HG02678 (cell line): ENCODE results near the gene OR5C1.
"Not testable (repeated sequence)": the region's sequence is repeated elsewhere in the genome, so short reads cannot be mapped to it uniquely, and the experiment has no call there.

Experiments used
- ATAC-seq: cut with Tn5 transposase; IDR thresholded peaks from one replicate; pipeline ENCODE4 v1.9.1; 2021; ENCODE audit warnings: mild to moderate bottlenecking, moderate library complexity; ENCODE audit not compliant: unreplicated experiment

Gene OR5C1

DNA sequence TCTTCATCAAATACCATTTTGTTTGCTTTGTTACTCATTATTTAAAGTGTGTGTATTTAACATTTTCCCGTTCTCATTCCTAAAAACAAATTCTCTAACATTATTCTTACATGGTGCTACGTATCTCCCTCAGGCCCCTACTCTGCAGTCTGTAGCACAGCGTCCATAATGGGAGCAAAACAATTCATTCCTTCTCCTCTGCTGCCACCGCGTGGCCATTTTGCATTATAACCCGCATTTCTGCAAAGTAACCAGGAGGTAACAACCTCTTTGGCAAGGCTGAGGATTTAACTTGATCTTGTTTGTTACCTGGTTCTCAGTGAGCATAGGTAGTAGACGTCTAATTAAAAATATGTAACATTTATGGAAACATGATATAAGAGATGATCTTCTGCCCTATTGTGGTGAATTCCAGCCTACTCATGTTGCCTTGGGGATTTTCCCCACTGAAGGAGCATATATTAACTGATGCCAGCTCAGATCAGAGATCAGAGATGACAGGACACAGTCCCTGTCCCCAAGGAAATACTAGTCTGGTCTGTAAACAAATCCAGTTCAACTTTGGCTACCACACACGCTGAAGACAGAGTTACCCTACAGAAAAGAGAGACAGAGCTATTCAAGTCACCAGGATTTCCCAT is 21.7 kb downstream of the OR5C1 start:
- ATAC-seq = peak; percentile 75

- no peak for ATAC-seq
Measured at GRCh38 chr9:122812736-122813135, 24.0 kb downstream of the OR5C1 start.

- no peak for ATAC-seq
Measured at GRCh38 chr9:122814545-122814944, 25.8 kb downstream of the OR5C1 start.

DNA sequence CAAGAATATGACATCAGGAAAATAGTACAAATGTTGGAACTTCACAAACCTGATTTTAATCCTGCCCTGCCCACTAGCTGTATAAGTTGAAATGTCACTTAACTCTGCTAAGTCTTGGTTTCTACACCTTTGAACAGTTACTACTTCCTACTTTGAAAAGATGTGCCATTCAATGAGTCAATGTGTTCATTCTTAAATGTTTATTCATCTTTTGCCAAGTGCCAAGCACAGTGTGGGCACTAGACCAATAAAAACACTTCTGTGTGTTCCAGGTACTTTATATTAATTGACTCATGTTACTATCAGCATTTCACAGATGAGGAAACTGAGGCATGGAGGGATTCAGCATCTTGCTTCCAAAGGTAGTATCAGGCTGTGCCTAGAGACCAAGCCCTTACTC is 26.8 kb downstream of the OR5C1 start:
- no peak for ATAC-seq

GRCh38 chr9:122816163-122816867 is 27.6 kb downstream of the OR5C1 start:
- peak; percentile 71 for ATAC-seq

- ATAC-seq = no peak
Measured at GRCh38 chr9:122819326-122819725, 30.6 kb downstream of the OR5C1 start.

DNA sequence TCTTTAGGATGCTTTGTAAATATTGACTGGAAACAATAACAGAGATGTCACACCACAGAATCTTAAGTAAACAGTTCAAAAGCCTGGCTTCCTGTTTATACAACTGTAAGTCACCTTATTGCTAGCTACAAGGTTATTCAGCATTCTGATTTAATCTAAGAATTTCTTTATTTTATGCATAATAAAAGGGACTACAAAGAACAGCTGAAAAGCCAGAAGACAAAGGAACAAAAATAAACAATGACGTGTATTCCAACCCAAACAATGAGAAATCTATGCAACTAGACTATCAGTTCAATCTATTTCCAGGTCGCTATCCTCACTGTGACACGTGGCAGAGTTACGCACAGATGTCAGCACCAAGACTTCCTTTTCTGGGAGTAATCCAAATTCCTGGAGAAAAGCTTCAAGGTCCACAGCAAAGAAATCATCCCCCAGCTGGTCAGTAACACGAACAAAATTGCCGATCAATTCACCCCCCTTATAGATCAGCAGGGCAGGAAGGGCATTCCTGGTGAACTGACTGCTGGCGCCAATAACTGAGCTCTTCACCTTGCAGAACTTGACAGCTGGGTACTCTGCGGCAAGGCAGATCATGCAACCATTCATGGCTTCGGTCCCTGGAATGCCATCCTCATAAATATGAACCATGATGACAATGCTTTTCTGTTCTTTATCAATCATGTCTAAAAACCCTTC is 31.2 kb downstream of the OR5C1 start:
- ATAC-seq = no peak

GRCh38 chr9:122820490-122820845 is 31.7 kb downstream of the OR5C1 start:
- ATAC-seq = no peak

DNA sequence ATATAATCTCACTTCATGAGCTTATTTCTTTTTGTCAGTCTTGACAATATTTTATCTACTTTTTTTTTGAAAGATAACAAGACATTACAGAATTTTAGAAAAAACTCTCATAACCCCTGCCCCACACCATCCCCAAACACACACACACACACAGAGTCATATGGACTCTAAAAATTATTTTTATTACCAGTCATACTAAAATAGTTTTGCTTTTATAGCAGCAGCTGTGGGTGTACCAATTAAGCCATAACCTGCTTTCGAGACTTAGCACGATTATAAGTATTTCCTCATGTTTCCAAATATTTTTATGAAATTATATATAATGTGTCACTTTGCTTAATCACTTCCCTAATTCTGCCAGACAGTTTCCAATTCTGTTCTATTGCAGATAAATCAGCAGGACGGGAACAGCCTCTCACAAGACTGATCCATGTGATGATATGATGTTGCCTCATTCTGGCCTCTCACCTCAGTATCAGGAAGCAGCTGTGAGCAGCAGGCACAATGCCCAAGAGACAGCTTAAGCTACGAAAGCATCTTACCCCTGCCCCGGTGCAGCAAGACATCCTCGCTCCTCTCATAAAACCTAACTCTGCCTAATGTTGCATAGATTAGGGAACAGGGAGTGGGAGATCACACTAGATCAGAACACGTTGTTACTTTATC is 32.7 kb downstream of the OR5C1 start:
- no peak for ATAC-seq

DNA sequence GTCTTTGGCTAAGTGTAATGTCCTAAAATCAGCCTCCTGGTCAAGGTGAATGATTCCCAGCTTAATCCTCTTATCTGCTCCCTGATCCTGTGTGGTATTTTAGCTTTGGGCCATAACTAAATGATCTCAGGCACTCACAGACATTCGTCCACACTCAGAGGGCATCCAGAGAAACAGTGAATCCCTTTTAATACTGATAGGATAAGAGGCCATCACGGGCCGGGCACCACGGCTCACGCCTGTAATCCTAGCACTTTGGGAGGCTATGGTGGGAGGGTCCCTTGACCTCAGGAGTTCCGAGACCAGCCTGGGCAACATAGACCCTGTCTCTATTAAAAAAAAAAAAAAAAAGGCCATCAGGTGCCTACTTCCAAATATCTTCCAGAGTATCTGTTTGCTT is 33.3 kb downstream of the OR5C1 start:
- no peak for ATAC-seq

GRCh38 chr9:122822938-122823337 is 34.2 kb downstream of the OR5C1 start:
- no peak for ATAC-seq

DNA sequence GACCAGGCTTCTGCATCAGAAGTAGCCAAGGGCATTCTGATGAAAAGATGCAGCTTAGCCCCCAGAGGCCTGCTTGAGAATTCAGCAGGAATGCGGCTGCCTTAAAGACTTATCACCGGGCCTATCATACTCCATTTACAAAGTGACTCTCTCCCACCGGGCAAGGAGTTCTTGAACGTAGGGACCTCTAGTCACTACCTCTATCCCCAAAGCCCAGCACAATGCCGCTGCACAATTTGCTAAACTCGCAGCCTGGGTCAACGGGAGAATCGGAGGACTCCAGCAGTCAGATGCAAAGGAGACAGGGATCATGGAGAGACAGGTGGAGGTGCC is 39.0 kb downstream of the OR5C1 start:
- peak; percentile 23 for ATAC-seq

DNA sequence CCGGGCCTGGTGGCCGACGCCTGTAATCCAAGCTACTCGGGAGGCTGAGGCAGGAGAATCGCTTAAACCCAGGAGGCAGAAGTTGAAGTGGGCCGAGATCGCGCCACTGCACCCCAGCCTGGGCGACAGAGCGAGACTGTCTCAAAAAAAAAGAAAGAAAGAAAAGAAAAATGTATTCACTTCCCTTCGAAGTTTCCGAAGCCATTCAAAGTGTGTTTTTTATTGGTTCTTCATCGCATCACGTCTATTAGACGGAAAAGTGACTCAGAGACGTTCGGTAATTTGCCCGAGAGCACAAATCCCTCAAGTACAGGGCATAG is 40.2 kb downstream of the OR5C1 start:
- ATAC-seq = not testable (repeated sequence)

- no peak for ATAC-seq
Measured at GRCh38 chr9:122832194-122832593, 43.5 kb downstream of the OR5C1 start.

DNA sequence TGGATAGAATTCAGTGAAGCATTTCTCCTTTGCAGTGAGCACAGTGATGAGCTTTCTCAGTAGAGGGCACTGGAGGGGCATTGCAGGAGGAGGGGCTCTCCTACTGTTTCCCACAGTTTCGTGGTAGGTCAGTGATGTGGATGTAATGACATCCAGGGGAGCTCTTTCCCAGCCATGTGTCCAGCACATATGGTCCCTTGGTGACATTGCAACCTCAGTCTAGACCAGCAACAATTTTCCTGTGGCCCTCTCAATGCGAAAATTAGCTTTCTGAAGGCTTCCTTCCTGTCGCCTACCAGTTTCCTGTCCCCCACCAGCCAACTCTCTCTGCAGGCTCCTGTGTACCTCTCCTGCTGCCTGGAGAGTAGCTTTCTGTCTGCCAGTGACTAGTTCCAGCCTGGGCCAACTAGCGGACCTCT is 46.6 kb downstream of the OR5C1 start:
- no peak for ATAC-seq

DNA sequence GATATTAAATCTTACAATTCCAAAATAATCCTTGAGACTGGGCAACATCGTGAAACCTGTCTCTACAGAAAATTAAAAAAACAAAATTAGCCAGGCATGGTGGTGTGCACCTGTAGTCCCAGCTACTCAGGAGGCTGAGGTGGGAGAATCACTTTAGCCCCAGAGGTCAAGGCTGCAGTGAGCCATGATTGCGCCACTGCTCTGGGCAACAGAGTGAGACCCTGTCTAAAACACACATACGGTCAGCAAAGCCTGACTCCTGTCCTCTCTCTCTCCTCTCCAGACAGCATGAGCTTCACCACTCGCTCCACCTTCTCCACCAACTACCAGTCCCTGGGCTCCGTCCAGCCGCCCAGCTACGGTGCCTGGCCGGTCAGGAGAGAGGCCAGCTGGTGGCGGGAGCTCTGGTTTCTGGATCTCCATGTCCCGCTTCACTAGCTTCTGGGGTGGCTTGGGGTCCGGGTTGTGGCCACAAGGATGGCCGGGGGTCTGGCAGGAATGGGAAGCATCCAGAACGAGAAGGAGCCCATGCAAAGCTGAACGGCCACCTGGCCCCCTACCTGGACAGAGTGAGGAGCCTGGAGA is 48.6 kb downstream of the OR5C1 start:
- ATAC-seq = no peak

- ATAC-seq = not testable (repeated sequence)
Measured at GRCh38 chr9:122838441-122838840, 49.7 kb downstream of the OR5C1 start.
